GM23338 (cell line): ENCODE measurements around the gene KCTD4. TPM values are rescaled to one million over a fixed set of nuclear protein-coding genes. Genes with fewer than 3 reads are reported as not detected.

ENCODE experiments used
- ATAC-seq: fragments of 200-7000 bp; cut with Tn5 transposase; 3 replicates; pipeline ENCODE4 v1.9.1; 2020
- DNase-seq: peaks from one replicate; pipeline ENCODE4 v3.0.0-alpha.2; 2015; ENCODE audit warnings: low spot score
- H2AFZ ChIP-seq: fragments of 200-600 bp; sonication (generic); 2 replicates; pipeline ENCODE4 v1.8.0; 2016; ENCODE audit warnings: antibody characterized with exemption, mild to moderate bottlenecking, moderate library complexity
- H3F3A ChIP-seq: fragments of 200-600 bp; sonication (generic); replicated peaks from 2 replicates; pipeline ENCODE4 v1.8.0; 2017; ENCODE audit warnings: antibody characterized with exemption, mixed run types, low read depth
- H3K27ac ChIP-seq: fragments of 200-600 bp; sonication (generic); 2 replicates; pipeline ENCODE4 v1.6.1; 2016; ENCODE audit warnings: low read depth
- H3K27me3 ChIP-seq: fragments of 200-600 bp; sonication (generic); 2 replicates; pipeline ENCODE4 v1.8.0; 2016; ENCODE audit warnings: mild to moderate bottlenecking, mixed run types, moderate library complexity; ENCODE audit not compliant: insufficient read depth
- H3K36me3 ChIP-seq: fragments of 200-600 bp; sonication (generic); 2 replicates; pipeline ENCODE4 v1.8.0; 2016; ENCODE audit warnings: mild to moderate bottlenecking; ENCODE audit not compliant: insufficient read depth
- H3K4me1 ChIP-seq: fragments of 200-600 bp; sonication (generic); 2 replicates; pipeline ENCODE4 v1.8.0; 2016; ENCODE audit warnings: mild to moderate bottlenecking, moderate library complexity; ENCODE audit not compliant: insufficient read depth
- H3K4me2 ChIP-seq: fragments of 200-600 bp; sonication (generic); 2 replicates; pipeline ENCODE4 v1.7.1; 2017; ENCODE audit warnings: mixed run types
- H3K4me3 ChIP-seq: fragments of 200-600 bp; sonication (generic); 2 replicates; pipeline ENCODE4 v1.6.1; 2016; ENCODE audit warnings: mixed run types
- H3K79me2 ChIP-seq: fragments of 200-600 bp; sonication (generic); replicated peaks from 2 replicates; pipeline ENCODE4 v1.8.0; 2017; ENCODE audit warnings: mild to moderate bottlenecking; ENCODE audit not compliant: insufficient read depth
- H3K9me2 ChIP-seq: fragments of 200-600 bp; sonication (generic); 2 replicates; pipeline ENCODE4 v1.8.0; 2017; ENCODE audit not compliant: insufficient read depth
- H4K20me1 ChIP-seq: fragments of 200-600 bp; sonication (generic); replicated peaks from 2 replicates; pipeline ENCODE4 v1.8.0; 2017; ENCODE audit warnings: mild to moderate bottlenecking; ENCODE audit not compliant: insufficient read depth
- H3K27ac Mint-ChIP-seq: 2 replicates; pipeline ENCODE4 v1.8.0; 2020; ENCODE audit warnings: inconsistent platforms, mild to moderate bottlenecking, moderate library complexity, mixed read lengths
- H3K27me3 Mint-ChIP-seq: 3 replicates; pipeline ENCODE4 v1.8.0; 2022; ENCODE audit warnings: low read depth, mild to moderate bottlenecking, moderate library complexity, mixed read lengths, inconsistent platforms; ENCODE audit not compliant: insufficient read depth, poor library complexity
- H3K36me3 Mint-ChIP-seq: 3 replicates; pipeline ENCODE4 v1.8.0; 2021; ENCODE audit warnings: low read depth, mild to moderate bottlenecking, inconsistent platforms, moderate library complexity, mixed read lengths
- H3K4me1 Mint-ChIP-seq: 3 replicates; pipeline ENCODE4 v1.8.0; 2020; ENCODE audit warnings: mild to moderate bottlenecking, inconsistent platforms, mixed read lengths
- H3K4me3 Mint-ChIP-seq: 3 replicates; pipeline ENCODE4 v1.8.0; 2021; ENCODE audit warnings: moderate library complexity, mild to moderate bottlenecking, inconsistent platforms, mixed read lengths
- H3K9me3 Mint-ChIP-seq: 3 replicates; pipeline ENCODE4 v1.8.0; 2020; ENCODE audit warnings: moderate library complexity, mild to moderate bottlenecking, inconsistent platforms, mixed read lengths
- CREB1 ChIP-seq: fragments of 250-450 bp; sonication (Bioruptor Pico); IDR thresholded peaks from 2 replicates; pipeline ENCODE4 v1.5.0; 2020; ENCODE audit warnings: low read depth, mild to moderate bottlenecking, moderate library complexity
- EZH2 ChIP-seq: fragments of 200-600 bp; sonication (generic); IDR thresholded peaks from one replicate; pipeline ENCODE4 v1.8.0; 2017; ENCODE audit warnings: antibody characterized with exemption, mild to moderate bottlenecking, low read depth; ENCODE audit not compliant: unreplicated experiment
- EZH2phosphoT487 ChIP-seq: fragments of 200-600 bp; sonication (generic); IDR thresholded peaks from one replicate; pipeline ENCODE4 v1.8.1; 2018; ENCODE audit warnings: antibody characterized with exemption; ENCODE audit not compliant: unreplicated experiment
- JUNB ChIP-seq: IDR thresholded peaks from one replicate; pipeline ENCODE4 v1.6.1; 2016; ENCODE audit warnings: antibody characterized with exemption; ENCODE audit not compliant: unreplicated experiment
- NANOG ChIP-seq: IDR thresholded peaks from 2 replicates; pipeline ENCODE4 v1.6.1; 2016; ENCODE audit warnings: antibody characterized with exemption, borderline replicate concordance
- POLR2AphosphoS5 ChIP-seq: IDR thresholded peaks from 2 replicates; pipeline ENCODE4 v1.6.1; 2016; ENCODE audit warnings: antibody characterized with exemption, low read depth
- STAT1 ChIP-seq: IDR thresholded peaks from one replicate; pipeline ENCODE4 v1.6.1; 2016; ENCODE audit warnings: antibody characterized with exemption; ENCODE audit not compliant: unreplicated experiment
- ZNF114 ChIP-seq: fragments of 250-450 bp; sonication (Bioruptor Pico); IDR thresholded peaks from 2 replicates; pipeline ENCODE4 v1.5.0; 2020; ENCODE audit warnings: mild to moderate bottlenecking, moderate library complexity
- ZNF331 ChIP-seq: fragments of 250-450 bp; sonication (Bioruptor Pico); IDR thresholded peaks from 2 replicates; pipeline ENCODE4 v1.5.0; 2020; ENCODE audit warnings: low read depth, mild to moderate bottlenecking, moderate library complexity
- ZNF462 ChIP-seq: fragments of 250-450 bp; sonication (Bioruptor Pico); IDR thresholded peaks from 2 replicates; pipeline ENCODE4 v1.5.0; 2020; ENCODE audit warnings: mild to moderate bottlenecking, moderate library complexity
- polyA plus RNA-seq: library from polyadenylated mRNA; unstranded; fragments of >200 nt; fragmentation: Nextera tagmentation; extraction: Ambion mirVana; gene quantifications from 2 replicates; pipeline ENCODE4 v1.2.1, GENCODE V29; 2016
- total RNA-seq: library from RNA; depleted of rRNA; stranded (reverse); fragments of >200 nt; shearing (Covaris generic); gene quantifications from 2 replicates; pipeline ENCODE4 v1.2.3, GENCODE V29; 2014
- TF ChIP-seq, protein P1 (sequence below): IDR thresholded peaks from 2 replicates; pipeline ENCODE4 v1.6.1; 2016; ENCODE audit warnings: antibody characterized with exemption
- TF ChIP-seq, protein P2 (sequence below), 2 experiments: fragments of 200-600 bp in 1 of 2; sonication (generic) in 1 of 2; conservative IDR thresholded peaks; 2 replicates each; pipeline versions ENCODE4 v1.5.1 to v1.6.1; 2016 to 2017; ENCODE audit warnings: antibody characterized with exemption in 2 of 2, low read depth in 2 of 2, mild to moderate bottlenecking in 2 of 2, moderate library complexity in 1 of 2
- TF ChIP-seq, protein P3 (sequence below): IDR thresholded peaks from one replicate; pipeline ENCODE4 v1.6.1; 2018; ENCODE audit warnings: antibody characterized with exemption; ENCODE audit not compliant: unreplicated experiment

Gene KCTD4
- total and polyA plus RNA-seq, 2 experiments from 2014 or later = 0.24 TPM; not detected in 1

- Histone ChIP-seq H3K4me2 (no peak overlapping the region), H3K27ac (no peak overlapping the region), H2AFZ (no peak overlapping the region), H4K20me1 (0 out of 2 replicates have a peak, but pooled peaks cover 3% of the 10 kb centered on the region), H3F3A (no peaks in the 10 kb centered on the region), H3K9me2 (no peaks in the 10 kb centered on the region), H3K27me3 (no peaks in the 10 kb centered on the region), H3K4me1 (peaks cover 3% of the 10 kb centered on the region; the same call in 1 of the 2 replicates), H3K36me3 (no peaks in the 10 kb centered on the region), H3K79me2 (no peaks in the 10 kb centered on the region), H3K4me3 (no peak overlapping the region)
- no peak for ATAC-seq
- no peaks in the 10 kb centered on the region for H3K27me3 Mint-ChIP-seq
- H3K4me3 Mint-ChIP-seq = no peak overlapping the region
- DNase-seq = no peak
- H3K9me3 Mint-ChIP-seq = no peaks in the 10 kb centered on the region
- H3K4me1 Mint-ChIP-seq = peaks cover 11% of the 10 kb centered on the region
- H3K36me3 Mint-ChIP-seq = peaks cover 24% of the 10 kb centered on the region
- no peak for TF ChIP-seq ZNF114
- TF ChIP-seq EZH2phosphoT487 = no peak
- no peak for TF ChIP-seq STAT1
- TF ChIP-seq, protein P1, sequence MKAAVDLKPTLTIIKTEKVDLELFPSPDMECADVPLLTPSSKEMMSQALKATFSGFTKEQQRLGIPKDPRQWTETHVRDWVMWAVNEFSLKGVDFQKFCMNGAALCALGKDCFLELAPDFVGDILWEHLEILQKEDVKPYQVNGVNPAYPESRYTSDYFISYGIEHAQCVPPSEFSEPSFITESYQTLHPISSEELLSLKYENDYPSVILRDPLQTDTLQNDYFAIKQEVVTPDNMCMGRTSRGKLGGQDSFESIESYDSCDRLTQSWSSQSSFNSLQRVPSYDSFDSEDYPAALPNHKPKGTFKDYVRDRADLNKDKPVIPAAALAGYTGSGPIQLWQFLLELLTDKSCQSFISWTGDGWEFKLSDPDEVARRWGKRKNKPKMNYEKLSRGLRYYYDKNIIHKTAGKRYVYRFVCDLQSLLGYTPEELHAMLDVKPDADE = no peak
- TF ChIP-seq, protein P2, sequence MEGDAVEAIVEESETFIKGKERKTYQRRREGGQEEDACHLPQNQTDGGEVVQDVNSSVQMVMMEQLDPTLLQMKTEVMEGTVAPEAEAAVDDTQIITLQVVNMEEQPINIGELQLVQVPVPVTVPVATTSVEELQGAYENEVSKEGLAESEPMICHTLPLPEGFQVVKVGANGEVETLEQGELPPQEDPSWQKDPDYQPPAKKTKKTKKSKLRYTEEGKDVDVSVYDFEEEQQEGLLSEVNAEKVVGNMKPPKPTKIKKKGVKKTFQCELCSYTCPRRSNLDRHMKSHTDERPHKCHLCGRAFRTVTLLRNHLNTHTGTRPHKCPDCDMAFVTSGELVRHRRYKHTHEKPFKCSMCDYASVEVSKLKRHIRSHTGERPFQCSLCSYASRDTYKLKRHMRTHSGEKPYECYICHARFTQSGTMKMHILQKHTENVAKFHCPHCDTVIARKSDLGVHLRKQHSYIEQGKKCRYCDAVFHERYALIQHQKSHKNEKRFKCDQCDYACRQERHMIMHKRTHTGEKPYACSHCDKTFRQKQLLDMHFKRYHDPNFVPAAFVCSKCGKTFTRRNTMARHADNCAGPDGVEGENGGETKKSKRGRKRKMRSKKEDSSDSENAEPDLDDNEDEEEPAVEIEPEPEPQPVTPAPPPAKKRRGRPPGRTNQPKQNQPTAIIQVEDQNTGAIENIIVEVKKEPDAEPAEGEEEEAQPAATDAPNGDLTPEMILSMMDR (conservative IDR thresholded peaks at IDR 0.05; ENCODE audit: low read depth in 2 of 2) = no peak
- no peak for TF ChIP-seq EZH2
- no peak for TF ChIP-seq ZNF462 (CRISPR knock-in tag)
- TF ChIP-seq ZNF331 (CRISPR knock-in tag) = no peak
- no peak for TF ChIP-seq JUNB
- no peak for TF ChIP-seq POLR2AphosphoS5
- TF ChIP-seq, protein P3, sequence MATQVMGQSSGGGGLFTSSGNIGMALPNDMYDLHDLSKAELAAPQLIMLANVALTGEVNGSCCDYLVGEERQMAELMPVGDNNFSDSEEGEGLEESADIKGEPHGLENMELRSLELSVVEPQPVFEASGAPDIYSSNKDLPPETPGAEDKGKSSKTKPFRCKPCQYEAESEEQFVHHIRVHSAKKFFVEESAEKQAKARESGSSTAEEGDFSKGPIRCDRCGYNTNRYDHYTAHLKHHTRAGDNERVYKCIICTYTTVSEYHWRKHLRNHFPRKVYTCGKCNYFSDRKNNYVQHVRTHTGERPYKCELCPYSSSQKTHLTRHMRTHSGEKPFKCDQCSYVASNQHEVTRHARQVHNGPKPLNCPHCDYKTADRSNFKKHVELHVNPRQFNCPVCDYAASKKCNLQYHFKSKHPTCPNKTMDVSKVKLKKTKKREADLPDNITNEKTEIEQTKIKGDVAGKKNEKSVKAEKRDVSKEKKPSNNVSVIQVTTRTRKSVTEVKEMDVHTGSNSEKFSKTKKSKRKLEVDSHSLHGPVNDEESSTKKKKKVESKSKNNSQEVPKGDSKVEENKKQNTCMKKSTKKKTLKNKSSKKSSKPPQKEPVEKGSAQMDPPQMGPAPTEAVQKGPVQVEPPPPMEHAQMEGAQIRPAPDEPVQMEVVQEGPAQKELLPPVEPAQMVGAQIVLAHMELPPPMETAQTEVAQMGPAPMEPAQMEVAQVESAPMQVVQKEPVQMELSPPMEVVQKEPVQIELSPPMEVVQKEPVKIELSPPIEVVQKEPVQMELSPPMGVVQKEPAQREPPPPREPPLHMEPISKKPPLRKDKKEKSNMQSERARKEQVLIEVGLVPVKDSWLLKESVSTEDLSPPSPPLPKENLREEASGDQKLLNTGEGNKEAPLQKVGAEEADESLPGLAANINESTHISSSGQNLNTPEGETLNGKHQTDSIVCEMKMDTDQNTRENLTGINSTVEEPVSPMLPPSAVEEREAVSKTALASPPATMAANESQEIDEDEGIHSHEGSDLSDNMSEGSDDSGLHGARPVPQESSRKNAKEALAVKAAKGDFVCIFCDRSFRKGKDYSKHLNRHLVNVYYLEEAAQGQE = no peak
- TF ChIP-seq NANOG = no peak
- no peak for TF ChIP-seq CREB1 (CRISPR knock-in tag)
- H3K27ac Mint-ChIP-seq = no peak overlapping the region
These were observed 5.5 kb upstream of the KCTD4 start for GRCh38 chr13:45206340-45206739.
